Measurements from ENCODE around the gene CARD11.

GRCh38 chr7:2979951-2980350 is 63.7 kb downstream of the CARD11 start:
- TF ChIP-seq POLR2A (IDR thresholded peaks at IDR 0.05; ENCODE audit: low read length) (no peak), GATA1 (IDR thresholded peaks at IDR 0.05; ENCODE audit: low read depth, low read length) (no peak)
